Activated CD4-positive, alpha-beta T cell treated with anti-CD3 and anti-CD28 coated beads for 48 hours (primary cell): ENCODE results near the gene RABL2A.
A peak's percentile ranks its signal among the peaks of the same experiment; 100 is the strongest.
"Not testable (repeated sequence)": the region's sequence is repeated elsewhere in the genome, so short reads cannot be mapped to it uniquely, and the experiment has no call there.

Experiments used
- DNase-seq: peaks from one replicate; pipeline ENCODE4 v3.0.0-alpha.2; 2020

Gene RABL2A

GRCh38 chr2:113621002-113621401 lies 6.1 kb upstream of the RABL2A start:
- peak; percentile 27 for DNase-seq

DNA sequence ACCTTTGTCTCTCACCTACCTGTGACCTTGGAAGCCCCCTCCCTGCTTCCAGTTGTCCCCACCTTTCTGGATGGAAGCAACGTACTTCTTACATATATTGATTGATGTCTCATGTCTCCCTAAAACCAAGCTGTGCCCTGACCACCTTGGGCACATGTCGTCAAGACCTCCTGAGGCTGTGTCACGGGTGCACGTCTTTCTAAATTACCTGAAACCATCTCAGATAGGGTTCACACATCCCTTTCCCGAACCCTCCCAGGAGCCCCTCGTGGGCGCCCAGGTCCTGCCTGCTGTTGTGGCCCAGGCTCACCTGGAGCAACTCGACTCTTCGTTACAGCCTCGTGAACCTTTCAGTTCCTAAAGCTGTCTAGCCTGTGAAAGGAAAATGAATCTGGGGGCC lies 1.2 kb upstream of the RABL2A start:
- DNase-seq, result not testable (repeated sequence)

DNA sequence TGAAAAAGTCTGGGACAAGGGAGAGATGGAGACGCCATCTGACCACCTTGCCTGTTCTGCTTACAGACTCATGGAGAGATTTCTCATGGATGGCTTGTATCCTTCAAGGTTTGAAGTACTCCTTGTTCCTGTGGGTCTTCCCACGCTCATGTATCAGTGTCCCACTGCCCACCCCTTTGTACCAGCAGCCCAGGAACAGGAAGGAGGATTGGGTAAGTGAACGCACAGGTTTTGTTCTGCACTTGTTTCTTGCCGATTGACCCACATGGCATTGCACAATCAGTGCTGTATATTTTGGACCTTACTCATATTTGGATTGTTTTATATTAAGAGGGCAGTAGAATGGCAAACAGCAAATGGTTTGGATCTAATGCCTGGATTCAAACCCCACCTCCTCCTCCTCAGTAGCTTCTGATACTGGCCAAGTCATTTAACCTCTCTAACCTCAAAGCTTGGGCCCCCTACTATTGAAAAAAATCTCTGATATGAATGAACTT lies 5.8 kb downstream of the RABL2A start:
- DNase-seq, result not testable (repeated sequence)

DNA sequence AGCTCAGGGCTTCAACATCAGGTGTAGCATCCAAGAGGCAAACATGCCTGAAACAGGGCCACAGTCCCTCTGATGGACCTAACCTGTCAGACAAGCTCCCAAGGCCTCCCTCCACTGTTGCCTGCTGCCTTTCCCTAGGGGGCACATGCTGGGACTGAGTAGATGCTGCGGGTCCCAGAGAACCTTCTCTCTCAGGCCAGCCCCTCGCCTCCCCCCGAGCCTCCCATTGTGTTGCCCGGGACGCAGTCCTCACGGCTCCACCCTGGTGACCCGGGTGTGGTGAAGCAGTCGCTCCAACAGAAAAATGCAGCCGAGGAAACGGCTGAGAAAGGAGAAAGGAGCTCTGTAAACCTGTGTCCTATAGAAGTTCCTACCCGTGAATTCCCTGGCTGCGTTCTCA lies 8.3 kb downstream of the RABL2A start:
- not testable (repeated sequence) for DNase-seq

- DNase-seq, result not testable (repeated sequence)
Measured at GRCh38 chr2:113636226-113636625, 9.2 kb downstream of the RABL2A start.

- DNase-seq, result not testable (repeated sequence)
Measured at GRCh38 chr2:113638084-113638483, 11.0 kb downstream of the RABL2A start.

DNA sequence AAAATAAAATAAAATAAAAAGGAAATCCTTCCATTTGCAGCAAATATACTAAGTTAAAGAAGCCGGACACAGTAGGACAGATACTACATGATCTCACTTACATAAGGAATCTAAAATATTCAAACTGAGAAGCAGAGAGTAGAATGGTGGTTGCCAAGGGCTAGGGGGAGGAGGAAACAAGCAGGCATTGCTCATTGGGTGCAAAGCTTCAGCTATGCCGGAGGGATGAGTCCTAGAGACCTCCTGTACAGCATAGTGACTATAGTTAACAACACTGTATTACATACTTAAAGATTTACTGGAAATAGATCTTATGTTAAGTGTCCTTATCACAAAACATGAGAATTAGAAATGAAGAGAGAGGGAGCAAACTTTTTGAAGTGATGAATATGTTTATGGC lies 19.2 kb downstream of the RABL2A start:
- not testable (repeated sequence) for DNase-seq

DNA sequence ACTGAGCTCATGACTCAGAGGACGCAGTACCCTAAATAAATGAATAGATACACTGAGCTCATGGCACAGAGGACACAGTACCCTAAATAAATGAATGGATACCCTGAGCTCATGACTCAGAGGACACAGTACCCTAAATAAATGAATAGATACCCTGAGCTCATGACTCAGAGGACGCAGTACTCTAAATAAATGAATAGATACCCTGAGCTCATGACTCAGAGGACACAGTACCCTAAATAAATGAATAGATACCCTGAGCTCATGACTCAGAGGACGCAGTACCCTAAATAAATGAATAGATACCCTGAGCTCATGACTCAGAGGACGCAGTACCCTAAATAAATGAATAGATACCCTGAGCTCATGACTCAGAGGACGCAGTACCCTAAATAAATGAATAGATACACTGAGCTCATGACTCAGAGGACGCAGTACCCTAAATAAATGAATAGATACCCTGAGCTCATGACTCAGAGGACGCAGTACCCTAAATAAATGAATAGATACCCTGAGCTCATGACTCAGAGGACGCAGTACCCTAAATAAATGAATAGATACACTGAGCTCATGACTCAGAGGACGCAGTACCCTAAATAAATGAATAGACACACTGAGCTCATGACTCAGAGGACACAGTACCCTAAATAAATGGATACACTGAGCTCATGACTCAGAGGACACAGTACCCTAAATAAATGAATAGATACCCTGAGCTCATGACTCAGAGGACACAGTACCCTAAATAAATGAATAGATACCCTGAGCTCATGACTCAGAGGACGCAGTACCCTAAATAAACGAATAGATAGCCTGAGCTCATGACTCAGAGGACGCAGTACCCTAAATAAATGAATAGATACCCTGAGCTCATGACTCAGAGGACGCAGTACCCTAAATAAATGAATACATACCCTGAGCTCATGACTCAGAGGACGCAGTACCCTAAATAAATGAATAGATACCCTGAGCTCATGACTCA lies 24.1 kb downstream of the RABL2A start:
- not testable (repeated sequence) for DNase-seq

GRCh38 chr2:113652599-113652998 lies 25.5 kb downstream of the RABL2A start:
- DNase-seq, result not testable (repeated sequence)

DNA sequence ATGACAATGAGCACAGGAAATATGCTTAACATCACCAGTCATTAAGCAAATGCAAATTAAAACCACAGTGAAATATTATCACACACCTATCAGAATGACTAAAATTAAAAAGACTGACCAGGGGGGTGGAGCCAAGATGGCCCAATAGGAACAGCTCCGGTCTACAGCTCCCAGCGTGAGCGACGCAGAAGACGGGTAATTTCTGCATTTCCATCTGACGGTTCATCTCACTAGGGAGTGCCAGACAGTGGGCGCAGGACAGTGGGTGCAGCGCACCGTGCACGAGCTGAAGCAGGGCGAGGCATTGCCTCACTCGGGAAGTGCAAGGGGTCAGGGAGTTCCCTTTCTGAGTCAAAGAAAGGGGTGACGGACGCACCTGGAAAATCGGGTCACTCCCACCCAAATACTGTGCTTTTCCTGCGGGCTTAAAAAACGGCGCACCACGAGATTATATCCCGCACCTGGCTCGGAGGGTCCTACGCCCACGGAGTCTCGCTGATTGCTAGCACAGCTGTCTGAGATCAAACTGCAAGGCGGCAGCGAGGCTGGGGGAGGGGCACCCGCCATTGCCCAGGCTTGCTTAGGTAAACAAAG lies 29.1 kb downstream of the RABL2A start:
- DNase-seq, result not testable (repeated sequence)

DNA sequence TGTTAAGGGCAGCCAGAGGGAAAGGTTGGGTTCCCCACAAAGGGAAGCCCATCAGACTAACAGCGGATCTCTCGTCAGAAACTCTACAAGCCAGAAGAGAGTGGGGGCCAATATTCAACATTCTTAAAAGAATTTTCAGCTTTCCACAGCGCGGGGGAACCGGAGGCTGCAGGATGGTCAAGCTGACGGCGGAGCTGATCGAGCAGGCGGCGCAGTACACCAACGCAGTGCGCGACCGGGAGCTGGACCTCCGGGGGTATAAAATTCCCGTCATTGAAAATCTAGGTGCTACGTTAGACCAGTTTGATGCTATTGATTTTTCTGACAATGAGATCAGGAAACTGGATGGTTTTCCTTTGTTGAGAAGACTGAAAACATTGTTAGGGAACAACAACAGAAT lies 30.7 kb downstream of the RABL2A start:
- DNase-seq, result not testable (repeated sequence)

GRCh38 chr2:113663285-113664060 lies 36.4 kb downstream of the RABL2A start:
- not testable (repeated sequence) for DNase-seq

DNA sequence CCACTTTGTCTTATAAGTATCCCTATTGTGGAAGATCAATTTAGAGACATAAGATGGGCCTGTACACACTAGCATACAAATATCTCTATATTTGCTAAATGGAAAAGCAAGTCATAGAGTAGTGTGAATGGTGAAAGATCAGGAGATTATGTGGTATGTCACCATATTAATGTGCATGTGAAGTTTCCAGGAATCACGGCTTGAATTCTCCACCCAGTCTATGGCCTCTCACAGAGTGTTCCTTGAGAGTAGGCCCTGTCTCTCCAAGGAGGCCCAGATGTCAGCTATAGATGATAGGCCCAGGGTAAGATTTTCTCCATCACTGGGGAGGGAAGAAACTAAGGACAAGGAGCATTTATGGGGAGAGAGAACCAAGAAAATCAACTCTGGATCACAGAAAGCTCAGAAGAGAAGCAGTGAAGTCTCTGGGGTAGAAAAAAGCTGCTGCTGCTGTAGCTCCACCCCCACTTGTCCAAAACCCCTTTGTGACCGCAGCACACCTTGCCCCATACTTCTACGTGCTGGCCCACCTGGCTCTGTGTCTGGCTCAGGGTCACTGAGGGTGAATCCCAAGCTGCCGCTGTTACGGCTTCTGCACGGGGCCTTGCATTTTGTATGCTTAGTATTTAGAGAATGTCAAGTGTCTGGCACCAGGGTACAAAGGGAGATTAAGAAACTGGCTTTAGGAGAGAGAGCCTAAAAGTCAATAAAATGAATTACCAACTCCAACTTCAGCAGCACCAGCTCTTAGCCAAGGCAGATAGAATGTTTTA lies 37.9 kb downstream of the RABL2A start:
- DNase-seq, result not testable (repeated sequence)

- not testable (repeated sequence) for DNase-seq
Measured at GRCh38 chr2:113669013-113669412, 41.9 kb downstream of the RABL2A start.

GRCh38 chr2:113672326-113672932 lies 45.4 kb downstream of the RABL2A start:
- DNase-seq, result no peak

DNA sequence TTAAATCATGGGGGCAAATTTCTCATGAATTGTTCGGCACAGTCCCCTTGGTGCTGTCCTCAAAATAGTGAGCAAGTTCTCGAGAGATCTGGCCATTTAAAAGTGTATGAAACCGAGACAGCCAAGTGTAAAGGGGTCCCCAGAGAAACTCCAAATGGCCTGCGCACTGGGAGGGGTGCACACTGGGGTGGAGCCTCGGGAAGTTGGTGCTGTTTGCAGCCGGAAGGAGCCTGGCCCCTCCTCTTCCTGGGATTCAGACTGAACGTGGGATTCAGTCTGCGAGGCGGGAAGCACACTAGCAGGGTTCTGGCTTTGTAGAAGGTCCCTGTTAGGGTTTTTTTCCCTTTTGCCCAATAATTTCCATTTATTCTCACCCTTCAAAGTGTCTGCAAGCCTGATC lies 48.8 kb downstream of the RABL2A start:
- no peak for DNase-seq

GRCh38 chr2:113676623-113677266 lies 49.7 kb downstream of the RABL2A start:
- DNase-seq, result no peak

DNA sequence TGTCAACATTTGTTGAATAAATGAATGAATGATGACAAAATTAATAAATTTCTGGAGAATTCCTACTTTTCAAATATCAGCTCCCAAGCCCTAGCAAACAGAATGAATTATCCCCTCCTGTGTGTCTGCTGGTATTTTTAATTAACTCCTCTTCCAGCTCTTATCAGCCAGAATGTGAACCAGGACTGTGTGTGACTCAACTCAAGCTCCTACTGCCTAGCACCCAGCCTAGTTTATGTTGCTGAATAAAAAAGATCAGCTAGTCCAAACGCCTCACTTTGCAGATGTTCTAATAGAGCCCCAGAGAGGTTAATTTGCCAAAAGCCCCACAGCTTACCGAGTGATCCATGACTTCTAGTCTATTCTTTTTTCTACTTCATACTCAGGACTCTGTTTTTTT lies 50.3 kb downstream of the RABL2A start:
- no peak for DNase-seq

DNA sequence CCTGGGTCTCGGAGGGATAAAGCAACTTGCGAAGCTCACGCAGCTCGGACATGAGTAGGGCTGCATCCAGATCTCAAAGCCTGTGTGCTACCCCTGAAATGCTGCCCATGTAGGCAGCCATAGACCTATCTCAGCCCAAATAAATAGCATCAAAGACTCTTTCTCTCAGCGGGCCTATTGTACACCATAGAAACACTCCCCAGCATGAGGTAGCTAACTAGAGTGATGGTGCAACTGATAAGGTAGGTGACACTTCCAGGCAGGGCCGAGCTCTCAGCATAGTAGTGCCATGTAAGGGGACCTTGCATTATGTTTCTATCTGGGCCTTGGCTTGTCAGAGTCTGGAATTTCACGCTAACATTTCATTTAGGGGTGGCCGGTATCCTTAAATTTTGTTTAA lies 52.4 kb downstream of the RABL2A start:
- no peak for DNase-seq

DNA sequence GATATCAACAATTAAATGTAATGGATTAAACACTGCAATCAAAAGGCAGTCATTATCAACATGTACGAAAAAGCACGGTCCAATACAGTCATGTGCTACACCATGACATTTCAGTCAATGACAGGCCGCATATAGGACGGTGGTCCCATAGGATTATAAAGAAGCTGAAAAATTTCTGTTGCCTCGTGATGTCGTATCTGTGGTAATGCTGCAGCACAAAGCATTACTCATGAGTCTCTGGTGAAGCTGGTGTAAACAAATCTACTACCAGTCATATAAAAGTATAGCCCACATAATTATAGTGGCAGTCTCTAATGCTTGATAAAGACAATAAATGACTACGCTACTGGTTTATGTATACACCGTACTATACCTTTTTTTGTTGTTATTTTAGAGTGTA lies 58.4 kb downstream of the RABL2A start:
- no peak for DNase-seq

DNA sequence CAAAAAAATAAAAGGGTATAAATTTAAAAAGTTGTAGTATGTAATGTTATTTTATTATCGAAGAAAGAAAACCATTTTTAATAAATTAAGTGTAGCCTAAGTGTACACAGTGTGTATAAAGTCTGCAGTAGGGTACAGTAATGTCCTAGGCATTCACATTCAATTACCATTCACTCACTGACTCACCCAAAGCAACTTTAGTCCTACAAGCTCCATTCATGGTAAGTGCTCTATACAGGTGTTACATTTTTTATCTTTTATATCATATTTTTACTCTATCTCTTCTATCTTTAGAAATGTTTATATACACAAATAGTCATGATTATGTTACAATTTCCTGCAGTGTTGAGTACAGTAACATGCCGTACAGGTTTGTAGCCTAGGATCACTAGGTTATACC lies 59.5 kb downstream of the RABL2A start:
- no peak for DNase-seq
